Activated T-cell treated with anti-CD3 and anti-CD28 coated beads for 48 hours (primary cell): ENCODE results near the gene MAB21L1.

Experiments
- DNase-seq: peaks from one replicate; pipeline ENCODE4 v3.0.0-alpha.2; 2020; ENCODE audit warnings: low read depth

MAB21L1 gene

DNA sequence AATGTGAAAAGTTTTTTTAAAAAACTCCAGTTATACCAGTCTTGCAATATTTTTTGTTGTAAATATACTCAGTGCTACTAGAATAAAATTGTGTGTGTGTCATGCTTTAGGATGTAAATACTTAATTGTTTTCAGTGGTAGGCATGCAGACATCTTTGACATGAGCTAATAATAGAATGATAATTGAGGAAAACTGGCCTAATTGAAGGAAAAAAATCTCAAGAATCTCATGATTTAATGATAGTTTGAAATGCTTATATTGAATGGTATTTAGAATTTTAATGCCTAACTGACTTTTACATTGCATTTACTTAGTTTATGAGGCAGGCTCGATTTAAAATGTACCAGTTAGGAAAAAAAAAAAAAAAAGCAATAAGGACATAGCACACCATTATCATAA lies 3.2 kb upstream of the MAB21L1 start:
- DNase-seq = no peak

DNA sequence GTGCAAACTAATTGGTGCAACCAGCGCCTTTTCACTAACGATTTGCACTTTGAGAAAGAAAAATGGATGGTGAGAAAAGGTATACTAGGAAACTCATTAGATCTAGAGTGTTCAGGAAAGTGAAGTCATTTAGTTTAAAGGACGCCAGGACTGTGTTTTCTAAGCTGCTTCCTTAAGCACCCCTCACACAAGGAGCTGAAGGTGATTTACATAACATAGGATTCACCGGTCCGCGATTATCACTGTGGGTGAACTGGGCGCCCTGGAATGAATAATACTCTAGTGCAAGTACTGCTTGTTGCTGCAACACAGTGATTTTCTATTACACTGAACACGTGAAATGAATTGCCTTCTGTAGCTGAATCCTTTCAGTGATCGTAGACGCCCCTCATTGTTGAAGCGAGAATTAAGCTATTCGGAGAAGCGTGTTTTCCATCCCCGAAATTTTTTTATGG lies 2.6 kb upstream of the MAB21L1 start:
- no peak for DNase-seq

DNA sequence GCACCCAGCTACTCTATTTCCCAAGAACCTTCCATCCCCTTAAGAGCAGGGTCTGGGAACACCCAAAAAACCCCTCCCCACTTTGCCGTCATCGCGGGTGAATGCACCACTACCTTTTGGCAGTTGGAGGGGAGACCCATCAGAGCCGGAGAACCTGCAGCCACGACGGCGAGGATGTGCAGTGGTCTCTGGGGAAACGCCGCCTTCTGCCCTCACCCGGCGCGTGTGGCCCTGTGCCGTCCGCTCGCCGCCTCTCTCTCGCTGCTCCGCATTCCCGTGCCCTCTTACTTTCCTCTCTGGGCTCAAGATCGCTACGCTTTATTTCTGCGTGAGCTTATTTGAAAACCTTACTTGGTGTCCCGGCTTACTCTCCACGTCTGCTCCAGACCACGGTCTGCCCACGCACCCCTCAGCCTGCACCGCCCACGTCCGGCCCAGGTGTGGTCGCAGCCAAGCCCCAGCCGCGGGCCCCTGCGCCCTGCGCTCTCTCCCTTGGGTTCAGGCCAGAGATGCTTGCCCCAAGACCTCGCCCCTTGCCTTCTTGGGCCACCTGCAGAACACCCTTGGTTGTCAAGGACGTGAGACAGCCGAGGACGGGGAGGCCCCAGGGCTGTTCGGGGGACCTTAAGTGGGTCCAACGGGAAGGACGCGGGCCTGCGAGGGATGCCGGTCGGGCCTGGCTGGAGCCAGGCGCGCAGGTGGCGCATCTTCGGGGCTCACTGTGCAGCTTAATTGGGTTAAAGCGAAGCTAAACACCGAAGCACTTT lies 2.0 kb upstream of the MAB21L1 start:
- DNase-seq = no peak

DNA sequence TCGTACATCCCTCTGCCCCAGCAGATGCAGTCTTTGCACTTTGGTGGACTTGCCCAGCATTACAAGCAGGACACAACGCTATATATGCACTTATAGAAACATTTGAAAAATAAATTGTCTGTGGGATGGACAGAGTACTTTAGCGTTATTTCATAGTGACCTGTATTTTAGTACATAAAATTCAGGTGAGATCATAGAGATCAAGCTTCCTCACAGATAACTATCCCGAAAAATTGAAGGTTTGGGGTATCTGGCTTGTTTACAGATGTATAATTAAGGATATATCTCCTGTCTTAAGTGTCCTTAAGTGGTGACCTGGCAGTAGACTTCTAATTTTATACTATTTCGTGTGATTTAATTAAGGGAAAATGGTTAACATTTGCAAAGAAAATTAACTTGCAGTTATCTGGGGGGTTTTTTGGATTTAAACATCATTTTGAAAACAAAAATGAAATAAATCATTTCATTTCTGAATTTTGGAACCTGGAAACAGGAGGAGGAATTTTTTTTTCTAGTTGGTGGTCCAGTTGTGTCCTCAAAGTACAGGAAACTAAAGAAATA lies 977 bp upstream of the MAB21L1 start:
- DNase-seq = no peak

DNA sequence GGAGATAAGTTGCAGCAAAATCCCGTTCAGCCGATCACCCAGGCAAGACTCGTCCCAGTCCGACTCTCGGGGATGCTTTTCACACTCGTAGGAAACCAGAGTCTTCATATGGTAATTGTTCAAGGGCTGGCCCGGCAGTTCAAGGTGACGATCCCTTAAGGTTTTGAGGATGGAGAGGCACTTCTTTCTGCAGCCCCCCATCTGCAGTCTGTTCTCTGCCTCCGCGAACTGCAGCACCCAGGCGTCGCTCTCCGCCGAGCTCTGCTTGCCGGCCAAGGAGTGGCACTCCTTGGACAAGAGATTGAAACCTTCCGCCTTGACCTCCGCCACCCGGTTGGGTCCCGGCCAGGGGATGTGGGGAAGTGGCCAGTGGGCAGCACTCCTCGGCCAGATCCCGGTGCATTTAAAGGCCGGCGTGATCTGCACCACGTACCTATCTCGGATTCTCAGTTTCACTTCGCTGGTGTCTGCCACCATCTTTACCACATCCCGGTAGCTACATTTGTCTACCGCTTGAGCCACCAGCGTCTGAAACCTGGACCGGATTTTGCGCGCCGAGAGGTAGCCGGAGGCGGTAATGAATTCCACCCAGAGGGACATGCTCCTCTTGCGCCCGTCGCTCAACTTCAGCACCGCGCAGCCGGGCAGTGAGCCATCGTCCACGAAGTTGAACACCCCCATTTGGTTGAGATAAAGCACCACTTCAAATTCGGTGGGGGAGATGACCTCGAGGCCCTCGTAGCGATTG lies 1.1 kb downstream of the MAB21L1 start:
- DNase-seq = no peak

DNA sequence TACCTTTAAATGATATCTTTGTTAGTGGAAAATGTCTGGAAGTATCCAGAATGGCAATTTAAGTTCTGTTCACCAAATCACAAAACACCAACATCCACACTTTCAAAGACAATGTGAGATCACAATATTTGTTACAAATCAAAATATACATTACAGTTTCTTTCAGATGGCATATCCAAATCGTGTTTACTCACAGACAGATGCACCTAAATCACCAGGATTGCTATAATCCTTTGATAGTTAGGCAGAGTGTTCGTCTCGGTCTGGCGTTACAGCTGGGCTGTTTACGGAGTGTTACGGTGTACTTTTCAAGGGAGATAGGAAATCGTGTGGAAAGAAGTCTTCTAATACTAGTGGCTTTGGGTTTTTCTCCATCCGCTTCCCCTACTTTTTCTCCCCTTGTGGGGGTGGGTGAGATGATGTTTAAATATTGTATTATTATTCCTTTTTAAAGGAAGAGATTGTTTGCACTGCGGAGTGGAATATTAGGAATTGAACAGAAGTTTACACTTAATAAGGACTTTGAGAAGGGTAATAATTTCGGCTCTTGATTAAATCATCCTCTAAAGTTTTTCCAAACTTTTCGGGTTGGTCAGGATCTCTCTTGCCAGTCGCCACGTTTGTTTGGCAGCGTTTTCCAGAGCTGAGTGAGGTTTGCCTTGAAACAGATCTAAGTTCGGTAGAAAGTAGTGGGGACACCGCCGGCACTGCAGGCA lies 1.8 kb downstream of the MAB21L1 start:
- DNase-seq = no peak

DNA sequence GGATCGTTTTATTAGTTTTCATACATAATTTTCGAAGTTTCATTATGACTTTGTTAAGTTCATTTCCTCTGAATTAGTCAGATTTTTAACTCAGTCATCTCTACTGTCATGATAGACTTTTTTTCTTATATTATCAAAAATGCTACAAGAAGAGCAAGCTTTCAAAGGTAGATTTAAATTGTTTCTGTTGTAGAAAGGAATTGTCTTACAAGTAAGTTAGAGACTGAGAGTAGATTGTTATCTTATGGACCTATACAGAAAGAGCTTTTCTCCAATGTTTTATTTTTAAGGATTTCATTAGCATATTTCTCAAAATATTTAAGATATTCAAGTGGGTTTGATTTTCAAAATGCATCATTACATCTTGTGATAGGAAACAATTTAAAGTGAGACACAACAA lies 2.7 kb downstream of the MAB21L1 start:
- DNase-seq = no peak

DNA sequence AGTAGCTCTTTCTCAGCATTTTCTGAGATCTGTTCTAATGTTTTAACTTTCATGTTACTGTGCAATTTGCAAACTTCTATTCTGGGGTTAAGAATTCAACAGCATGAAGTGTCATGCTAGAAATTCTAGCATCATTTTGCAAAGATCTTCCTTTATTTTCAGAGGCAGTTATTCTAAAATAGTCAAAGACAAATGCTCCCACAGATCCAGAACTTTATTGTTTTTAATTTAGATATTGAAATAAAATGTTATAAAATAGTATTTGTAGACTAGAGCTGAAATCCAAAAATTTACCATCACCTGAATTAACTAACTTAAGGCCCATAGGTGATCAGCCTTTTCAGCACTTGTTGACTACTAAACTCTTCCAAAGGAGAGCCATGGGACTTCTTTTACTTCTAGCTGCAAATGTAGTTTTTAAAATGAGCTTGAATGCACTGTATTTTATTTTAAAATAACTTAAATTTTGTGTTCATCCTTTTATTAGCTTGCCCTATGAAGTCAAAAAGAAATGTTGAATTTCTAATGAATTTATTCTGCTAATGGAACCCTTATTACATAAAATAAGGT lies 3.2 kb downstream of the MAB21L1 start:
- no peak for DNase-seq

DNA sequence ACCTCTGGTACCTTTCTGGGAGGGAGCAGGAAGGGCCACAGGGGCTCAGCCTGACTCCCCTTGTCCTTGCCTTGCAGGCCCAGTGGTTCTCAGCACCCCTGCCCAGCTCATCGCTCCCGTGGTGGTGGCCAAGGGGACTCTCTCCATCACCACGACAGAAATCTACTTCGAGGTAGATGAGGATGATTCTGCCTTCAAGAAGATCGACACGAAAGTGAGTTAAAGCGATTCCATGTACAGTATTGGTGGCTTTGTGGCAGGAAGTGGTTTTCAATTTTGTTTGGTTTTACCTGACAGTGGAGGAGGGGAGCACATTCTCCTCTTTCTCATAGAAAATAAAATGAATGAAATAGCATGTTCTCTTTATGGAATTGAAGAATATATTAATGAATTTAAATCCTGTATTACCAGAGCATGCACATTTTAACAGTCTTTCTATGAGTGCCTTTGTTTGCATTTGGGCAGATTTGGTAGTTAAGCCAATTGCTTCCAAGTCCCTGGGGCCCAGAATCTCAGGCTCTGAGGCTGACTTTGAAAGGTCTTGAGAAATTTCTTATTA lies 4.1 kb downstream of the MAB21L1 start:
- DNase-seq = no peak

DNA sequence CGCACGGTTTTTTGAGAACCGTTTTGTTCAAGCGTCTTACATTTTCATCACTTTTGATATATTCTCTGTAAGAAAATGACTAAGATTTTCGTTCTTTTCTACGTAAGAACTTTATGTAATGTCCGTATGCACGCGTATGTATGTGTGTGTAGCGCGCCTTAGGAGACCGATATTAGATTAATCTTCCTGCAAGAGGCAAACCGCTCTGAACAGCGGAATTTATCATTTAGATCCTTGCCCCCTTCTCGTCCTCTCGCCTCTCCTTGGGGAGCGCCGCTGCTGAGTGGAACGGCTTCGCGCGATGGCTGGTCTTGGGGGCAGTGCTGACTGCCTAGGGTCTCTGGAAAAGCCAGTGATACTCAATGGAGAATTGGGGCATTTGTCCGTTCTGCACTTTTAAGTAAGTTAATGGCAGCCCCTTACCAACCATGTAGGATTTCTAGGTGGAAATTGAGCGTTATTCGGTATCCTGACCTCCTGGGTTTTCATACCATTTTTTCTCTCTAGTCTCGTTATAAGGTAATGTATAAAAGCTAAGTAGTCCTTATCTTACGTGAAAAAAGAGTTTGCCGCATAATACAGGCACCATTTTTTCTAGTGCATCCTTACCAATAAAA lies 4.7 kb downstream of the MAB21L1 start:
- no peak for DNase-seq

DNA sequence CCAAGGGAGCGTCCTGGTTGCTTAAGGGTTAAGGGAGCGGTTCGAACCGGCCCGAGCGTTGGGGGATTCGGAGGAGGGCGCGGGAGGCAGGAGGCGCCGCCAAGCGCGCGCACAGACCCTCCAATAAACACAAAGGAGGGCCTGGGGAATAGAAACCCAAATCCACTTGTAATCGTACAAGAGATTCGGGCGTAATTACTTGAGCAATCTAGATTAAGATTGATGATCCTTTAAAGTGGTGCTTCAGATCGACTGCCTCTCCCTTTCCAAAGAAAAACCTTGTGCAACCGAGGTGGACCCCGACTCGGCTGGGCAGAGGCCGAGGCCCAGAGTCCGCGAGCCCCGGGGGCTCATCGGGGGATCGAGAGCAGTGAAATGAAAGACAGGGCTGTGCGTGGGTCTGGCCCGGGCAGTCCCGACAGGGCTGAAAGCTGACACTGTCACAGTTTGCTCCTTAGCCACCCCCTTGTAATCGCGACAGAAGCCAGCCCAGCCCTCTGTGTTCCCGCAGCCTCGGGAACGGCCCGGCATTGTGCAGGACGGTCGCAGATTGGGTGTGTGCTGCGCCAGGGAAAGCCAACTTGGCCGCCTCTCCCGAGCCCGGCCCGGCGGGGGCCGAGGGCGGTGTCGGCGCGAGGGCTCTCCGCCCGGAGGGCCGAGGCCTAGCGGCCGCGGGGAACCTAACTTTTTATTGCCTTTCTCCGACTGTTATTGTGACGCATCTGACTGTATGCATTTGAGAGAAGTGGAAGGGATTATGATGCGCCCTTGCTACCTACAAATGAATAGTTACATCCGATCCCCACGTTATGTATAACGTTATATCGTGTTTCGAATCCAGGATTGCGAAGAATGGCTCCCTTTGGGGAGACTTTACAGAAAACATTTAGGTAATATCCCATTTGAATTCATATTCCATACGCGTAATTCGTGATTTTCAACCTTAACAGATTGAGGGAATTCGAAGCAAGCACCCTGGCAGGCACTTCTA lies 5.5 kb downstream of the MAB21L1 start:
- no peak for DNase-seq

DNA sequence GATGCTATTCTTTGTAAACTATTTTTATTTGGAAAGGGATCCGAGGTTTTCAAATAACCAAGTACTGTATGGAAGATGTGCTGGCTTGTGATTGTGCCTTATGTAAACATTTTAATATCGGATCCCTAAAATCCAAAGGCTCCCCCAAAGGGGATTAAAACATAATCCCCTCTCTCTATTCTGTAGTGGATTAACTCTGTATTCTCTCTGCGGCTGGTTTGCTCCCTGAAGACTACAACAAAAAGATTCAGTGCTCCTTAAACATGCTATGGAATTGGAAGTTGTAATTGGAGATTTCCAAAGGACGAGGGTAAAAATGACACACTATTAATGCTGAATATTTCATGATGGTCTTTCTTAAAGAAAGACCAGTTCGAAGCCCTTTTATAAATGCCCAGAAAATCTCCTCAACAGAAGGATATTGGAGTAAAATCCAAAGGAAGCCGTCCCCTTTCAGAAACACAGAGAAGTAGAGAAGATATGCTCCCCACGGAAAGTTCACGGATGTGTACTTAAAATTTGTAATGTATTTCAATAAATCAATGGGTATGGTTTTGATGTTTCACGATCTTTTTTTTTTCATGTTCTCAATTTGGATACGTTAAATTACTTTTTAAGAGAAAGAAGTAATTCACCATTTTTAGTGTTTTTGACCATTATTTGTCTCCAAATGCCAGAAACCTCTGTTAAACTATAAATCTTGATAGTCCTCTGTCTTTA lies 6.5 kb downstream of the MAB21L1 start:
- DNase-seq = no peak

DNA sequence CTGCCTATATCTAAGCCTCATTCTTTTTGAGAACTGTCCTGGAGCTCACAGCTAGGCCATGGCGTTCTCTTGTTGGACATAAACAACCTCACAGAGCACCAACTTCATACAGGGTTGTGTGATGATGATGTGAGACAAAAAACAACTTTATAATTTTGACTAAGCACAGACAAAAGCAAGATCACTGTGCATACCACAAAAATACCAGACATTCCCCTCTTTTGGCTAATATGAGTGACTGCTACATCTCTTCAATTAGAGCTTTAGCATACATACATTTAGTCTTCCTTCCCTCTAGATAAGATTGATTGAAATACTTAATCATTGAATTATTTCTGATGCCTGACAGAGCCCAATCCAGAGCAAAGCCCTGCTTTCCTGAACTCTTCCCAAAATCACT lies 8.3 kb downstream of the MAB21L1 start:
- DNase-seq = no peak

DNA sequence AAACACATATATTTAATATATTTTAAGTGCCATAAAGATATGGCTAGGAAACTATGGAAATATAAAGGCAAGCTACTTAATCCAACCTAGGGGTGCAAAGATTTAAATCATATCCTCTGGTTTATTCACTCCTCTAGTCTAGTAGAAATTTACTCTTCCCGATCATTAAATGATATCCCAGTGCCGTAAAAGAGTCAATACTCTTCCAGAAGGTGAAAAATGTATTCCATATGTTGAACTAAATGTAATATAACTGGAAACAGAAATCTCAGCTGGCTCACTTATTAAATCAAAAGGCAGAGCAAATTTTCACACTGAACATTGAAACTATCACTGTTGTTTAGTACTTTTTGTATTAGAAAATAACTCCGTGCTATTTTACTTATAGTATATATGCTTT lies 11.1 kb downstream of the MAB21L1 start:
- no peak for DNase-seq

DNA sequence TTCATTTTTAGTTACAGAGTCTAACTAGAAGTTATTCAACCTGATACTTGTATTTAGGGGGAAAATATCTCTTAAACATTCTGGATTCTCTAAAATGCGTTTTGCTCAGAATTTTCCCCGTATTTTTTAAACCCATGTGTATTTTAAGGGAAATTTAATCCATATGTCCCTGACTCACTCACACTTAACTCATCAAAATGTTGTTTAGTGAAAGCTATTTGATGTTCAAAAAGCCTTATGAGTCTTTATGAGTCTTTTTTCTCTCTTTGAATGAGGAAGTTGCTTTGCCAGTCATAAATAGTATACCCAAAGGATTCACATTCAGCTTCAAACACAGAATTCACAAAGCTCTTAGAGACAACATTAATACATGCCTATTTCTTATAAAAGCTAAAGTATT lies 16.4 kb downstream of the MAB21L1 start:
- DNase-seq = no peak

DNA sequence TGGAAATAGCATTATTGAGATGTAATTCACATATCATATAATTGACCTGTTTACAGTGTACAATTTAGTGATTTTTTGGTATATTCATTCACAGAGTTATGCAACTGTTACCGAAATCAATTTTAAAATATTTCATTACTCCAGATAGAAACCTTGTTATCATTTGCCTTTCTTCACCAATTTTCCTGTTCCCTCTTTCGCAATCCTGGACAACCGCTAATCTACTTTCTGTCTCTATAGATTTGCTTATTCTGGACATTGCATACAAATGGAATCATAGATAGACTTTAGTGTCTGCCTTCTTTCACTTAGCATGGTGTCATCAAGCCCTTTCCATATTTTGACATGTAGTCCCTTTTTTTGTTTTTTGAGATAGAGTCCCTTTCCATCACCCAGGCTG lies 19.2 kb downstream of the MAB21L1 start:
- no peak for DNase-seq

DNA sequence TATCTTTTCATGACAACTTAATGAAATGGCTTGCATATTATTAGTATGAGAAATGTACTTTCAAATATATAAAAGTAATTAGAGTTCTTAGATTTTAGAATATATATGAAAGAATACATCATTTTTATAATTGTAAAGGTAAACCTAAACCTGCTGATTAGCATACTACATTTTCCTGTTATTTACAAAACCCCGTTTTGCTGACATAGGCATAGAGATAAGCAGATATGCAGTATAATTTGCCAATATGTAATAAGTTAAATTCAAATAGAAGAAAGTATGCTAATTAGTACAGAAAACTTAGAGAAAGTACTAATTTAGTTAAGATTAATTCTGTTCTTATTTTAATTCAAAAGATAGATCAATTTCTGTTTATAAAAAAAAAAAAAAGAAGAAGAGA lies 21.5 kb downstream of the MAB21L1 start:
- no peak for DNase-seq

DNA sequence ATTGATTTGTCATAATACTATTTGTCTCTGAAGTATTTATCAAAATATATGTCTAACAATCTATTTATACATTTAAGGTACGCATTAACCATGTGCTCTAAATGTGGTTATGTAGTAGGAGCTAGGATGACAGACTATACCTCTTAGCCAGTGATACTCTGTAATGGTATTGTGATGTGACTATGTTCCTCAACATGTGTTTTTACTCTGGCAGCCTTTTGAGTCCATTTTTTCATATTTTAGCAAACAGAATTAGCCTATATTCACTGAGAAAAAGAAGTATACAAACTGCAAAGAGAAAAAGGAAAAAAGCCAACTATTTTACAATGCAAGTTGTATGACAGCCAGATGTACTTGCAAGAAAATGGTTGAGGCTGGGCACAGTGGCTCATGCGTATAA lies 26.7 kb downstream of the MAB21L1 start:
- DNase-seq = no peak

DNA sequence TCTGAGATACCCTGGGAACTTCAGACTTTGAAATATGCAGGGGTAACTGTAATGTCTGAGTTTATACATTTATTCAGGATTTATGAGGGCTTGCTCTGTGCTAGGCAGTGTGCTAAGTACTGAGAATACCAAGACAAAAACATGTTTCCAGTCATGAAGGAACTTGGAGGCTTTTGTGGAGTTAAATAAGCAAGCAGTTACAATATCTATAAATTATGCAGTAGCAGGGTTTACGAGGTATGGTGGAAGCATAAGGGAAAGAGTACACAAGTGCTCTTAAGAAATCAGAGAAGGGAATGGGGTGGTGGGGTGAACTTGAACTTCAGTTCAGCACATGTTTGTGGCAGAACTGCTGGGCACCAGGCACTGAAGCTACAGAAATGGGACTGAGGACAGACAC lies 28.0 kb downstream of the MAB21L1 start:
- no peak for DNase-seq
